HPDE6-E6E7 (cell line): ENCODE measurements around the gene GATB.

Experiments
- DNase-seq: peaks from one replicate; pipeline ENCODE4 v3.0.0; 2011; ENCODE audit warnings: missing footprints; ENCODE audit errors: extremely low spot score

The GATB gene

DNA sequence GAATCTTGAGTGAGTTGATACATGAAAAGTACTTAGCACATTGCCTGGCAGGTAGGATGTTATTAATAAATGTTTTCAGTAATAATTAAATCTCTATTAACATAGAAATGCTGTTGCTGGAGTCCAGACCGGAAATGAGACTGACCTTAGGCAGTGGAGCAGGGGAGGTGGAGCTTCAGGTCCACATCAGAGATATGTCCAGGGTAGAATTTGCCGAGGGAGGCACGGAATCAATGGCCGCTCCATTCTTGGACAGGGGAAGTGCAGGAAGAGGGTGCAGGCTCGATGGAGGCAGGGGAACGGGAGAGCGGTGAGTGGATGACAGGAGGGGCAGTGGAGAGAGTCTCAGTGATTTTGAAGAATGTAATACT is 107.3 kb downstream of the GATB start:
- DNase-seq: no peak

DNA sequence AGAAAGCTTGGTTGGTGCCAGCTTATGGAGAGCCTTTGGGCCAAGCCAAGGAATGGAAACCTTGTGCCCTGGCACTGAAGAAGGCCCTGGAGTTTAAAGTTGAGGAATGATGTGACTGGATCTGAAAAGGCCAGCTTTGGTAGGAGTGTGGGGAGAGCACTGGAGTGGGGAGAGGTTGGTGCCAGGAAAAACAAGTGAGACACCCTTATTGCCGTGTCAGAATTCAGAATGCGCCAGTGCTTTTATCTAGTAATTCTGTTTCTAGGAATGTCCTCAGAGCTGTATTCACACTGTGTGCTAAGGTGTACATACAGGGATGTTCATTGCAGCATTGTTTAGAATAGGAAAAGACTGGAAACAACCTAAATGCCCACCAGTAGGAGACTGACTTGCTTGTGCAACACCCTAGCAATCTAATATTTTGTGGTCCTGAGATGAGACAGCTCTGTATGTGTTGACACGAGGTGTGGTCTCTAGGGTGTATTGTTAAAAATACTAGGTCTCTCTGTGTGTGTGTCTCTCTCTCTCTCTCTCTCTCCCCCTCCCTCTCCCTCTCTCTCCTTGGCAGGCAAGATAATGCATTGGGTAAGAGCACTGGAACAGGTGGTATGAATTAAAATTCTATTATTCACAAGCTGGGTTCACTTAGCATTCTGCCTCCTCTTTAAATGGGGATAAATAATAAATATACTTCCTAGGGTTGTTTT is 107.8 kb downstream of the GATB start:
- DNase-seq: no peak

GRCh38 chr4:151651496-151651895 is 109.3 kb downstream of the GATB start:
- DNase-seq: no peak

DNA sequence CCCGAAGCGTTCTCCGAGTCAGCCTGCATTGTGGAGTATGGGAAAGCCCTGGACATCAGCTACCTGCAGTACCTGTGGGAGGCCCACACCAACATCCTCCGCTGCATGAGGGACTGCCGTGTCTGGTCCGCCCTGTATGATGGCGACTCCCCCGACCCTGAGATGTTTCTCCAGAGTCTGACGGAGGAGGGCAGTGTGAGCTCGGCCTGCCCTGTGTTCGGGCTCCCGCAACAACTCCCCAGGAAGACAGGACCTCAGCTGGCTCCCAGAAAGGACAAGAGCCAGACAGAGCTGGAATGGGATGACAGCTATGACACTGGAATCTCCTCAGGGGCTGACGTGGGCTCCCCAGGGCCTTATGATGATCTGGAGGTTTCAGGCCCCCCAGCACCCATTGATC is 111.3 kb downstream of the GATB start:
- no peak for DNase-seq

GRCh38 chr4:151646322-151646721 is 114.5 kb downstream of the GATB start:
- no peak for DNase-seq

- DNase-seq: no peak
These were observed 116.2 kb downstream of the GATB start for GRCh38 chr4:151644622-151645021.

DNA sequence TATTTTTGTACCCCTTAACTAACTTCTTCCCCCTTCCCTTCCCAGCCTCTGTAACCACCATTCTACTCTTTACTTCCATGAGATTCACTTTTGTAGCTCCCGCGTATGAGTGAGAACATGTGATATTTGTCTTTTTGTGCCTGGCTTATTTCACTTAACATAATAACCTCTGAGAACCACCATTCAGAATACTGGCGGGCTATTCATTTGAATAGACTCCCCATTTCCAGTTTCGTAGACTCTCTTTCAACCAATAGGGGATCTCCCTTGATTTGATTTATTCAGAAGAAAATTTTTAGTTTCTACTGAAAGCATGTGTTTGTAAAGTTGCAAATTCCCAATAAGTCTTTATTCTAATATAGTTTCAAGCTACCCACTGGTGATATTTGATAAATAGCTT is 117.2 kb downstream of the GATB start:
- DNase-seq: no peak

DNA sequence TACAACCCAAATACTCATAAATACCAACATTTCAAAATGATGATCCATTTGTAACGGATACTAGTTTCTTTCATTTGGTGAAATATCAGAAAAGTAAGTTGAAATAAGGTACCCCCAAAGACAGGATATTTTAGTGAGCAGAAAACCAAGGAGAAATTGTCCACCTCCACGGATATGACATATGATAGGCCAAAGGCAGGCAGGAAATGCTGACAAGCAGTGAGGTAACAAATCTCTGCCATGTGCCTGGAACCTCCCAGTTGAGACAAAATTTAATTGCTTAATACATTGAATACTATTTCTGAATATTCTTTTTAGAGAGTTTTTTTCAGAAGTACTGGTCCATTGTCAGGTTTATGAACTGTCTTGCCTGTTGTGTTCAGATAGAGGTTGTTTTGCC is 118.8 kb downstream of the GATB start:
- DNase-seq: no peak

- DNase-seq: no peak
These were observed 119.6 kb downstream of the GATB start for GRCh38 chr4:151641167-151641566.

DNA sequence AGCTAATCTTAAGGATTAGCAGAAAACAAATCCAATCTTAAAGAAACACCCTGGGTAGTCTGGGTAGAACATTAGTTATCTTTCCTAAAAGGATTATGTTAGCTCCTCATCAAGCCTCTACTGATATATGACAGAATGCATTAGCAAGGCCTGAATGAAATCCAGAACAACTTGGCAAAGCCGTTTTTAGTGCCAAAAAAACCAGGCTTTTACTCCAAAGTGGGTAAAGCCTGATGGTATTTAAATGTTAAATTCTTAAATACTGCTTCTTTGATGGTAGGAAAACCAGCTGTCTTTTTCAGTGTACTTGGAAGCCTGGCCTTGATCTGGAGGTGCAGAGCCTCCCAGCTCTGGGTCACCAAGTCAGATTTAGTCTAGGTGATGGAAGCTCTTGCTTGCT is 120.4 kb downstream of the GATB start:
- DNase-seq: no peak

GRCh38 chr4:151638295-151638858 is 122.4 kb downstream of the GATB start:
- no peak for DNase-seq

DNA sequence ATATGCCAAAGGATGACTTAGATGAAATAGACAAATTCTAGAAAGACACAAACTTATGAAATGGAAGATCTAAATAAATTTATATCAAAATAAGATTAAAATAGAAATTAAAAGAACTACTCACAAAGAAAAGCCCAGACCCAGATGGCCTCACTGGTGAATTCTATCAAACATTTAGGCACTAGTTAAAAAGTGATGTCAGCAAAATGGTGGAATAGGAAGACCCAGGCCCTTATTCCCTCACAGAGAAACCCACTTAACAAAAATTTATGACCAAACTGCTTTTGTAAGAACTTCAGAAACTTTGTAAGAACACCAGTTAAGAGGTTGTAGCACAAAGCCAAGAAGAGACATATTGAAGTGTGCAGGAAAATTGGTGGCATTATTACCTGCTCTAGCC is 129.5 kb downstream of the GATB start:
- DNase-seq: no peak

- no peak for DNase-seq
These were observed 131.6 kb downstream of the GATB start for GRCh38 chr4:151629097-151629783.

DNA sequence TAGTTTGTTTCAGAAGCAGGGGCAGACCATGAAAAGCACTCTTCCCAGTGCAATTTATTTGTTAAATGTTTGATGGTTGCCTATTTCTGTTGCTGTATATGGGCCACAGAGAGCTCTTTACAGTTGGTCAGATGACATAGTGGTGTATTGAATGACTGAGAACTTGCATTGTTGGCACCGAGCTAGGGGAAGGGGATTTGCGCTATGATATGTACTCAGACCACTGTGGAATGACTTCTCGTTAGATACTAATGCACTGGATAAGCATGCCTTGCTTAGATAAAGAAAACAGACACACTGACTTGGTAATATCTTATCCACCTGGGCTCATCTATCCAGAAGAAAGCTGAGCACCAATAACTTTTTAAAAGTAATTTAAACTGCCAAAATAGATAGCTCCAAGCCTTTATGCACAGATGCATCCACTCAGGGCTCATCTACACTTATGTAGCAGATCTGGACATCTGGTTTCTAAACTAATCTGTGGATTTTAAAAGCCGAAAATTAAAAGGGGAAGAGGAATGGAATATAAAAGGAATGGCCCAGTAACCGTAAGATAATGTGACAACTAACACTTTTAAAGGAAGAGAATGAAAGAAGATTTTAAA is 132.7 kb downstream of the GATB start:
- DNase-seq: no peak

DNA sequence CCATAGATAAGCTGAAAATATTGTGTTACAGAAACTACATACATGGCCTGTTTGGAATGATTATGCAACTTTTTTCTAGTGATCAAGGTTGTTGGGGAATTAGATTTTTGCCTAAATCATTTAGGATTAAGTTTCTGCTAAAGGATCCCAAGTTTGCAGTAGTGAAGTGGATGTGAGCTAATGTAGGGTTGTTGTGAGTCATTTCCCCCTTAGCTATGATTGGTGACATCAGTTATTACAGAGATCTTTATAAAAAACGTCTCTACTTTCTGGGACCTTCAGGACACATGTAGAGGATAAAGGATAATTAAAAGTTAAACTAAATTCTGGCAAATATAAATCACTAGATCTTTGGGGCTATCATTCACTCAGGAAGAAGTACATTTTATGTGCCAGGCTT is 133.3 kb downstream of the GATB start:
- no peak for DNase-seq

DNA sequence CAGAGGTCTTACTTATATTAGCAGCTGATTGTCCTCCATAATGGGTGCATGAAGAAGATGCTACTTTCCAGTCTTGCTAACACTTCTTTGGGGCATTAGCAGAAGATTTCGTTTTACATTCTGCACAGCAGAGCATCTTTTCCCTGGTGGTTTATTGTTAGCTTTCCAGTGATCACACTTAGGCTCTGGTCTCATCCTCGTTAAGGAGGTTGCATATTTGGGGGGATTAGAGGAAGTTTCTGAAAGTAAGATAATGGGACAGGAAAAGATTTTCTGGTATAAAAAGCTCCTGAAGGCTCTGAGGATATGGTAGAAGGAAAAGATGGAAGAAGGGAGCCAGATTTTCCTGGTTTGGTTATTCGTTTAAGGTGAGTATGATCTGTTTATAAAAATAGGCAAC is 134.1 kb downstream of the GATB start:
- no peak for DNase-seq

- DNase-seq: no peak
These were observed 134.6 kb downstream of the GATB start for GRCh38 chr4:151626228-151626627.

- no peak for DNase-seq
These were observed 135.9 kb downstream of the GATB start for GRCh38 chr4:151624626-151625565.
